Gastrocnemius medialis (tissue), 4 donors: ENCODE results near the gene NDUFB4. TPM values are rescaled to one million over a fixed set of nuclear protein-coding genes. Genes with fewer than 3 reads are reported as not detected.
"Not testable (repeated sequence)": the region's sequence is repeated elsewhere in the genome, so short reads cannot be mapped to it uniquely, and the experiment has no call there.

Source experiments
- ATAC-seq, 2 donors: fragments of 150-250 bp; one replicate each; pipeline ENCODE4 v1.9.1; 2016
- DNase-seq, 2 donors: peaks; one replicate each; pipeline ENCODE4 v3.0.0-alpha.2; 2019
- H3K27ac ChIP-seq, 4 donors: fragments of 200-600 bp; sonication (generic); 1 replicate in 1 of 4; 2 replicates in 3 of 4; pipeline ENCODE4 v1.5.1; 2016 to 2018; ENCODE audit warnings: mild to moderate bottlenecking in 2 of 4, moderate library complexity in 1 of 4
- H3K27me3 ChIP-seq, 3 donors: fragments of 200-600 bp; sonication (generic) in 2 of 3; 1 replicate in 1 of 3; 2 replicates in 2 of 3; pipeline versions ENCODE4 v1.5.1 to v1.6.0; 2016 to 2019; ENCODE audit warnings: mild to moderate bottlenecking in 1 of 3, moderate library complexity in 1 of 3
- H3K36me3 ChIP-seq, 2 donors: fragments of 200-600 bp; sonication (generic) in 1 of 2; one replicate each; pipeline ENCODE4 v1.5.1; 2017 to 2018
- H3K4me1 ChIP-seq, 2 donors: fragments of 200-600 bp; sonication (generic) in 1 of 2; one replicate each; pipeline ENCODE4 v1.5.1; 2016 to 2017; ENCODE audit warnings: mild to moderate bottlenecking in 2 of 2
- H3K4me3 ChIP-seq, 4 donors: fragments of 200-600 bp; sonication (generic) in 3 of 4; 1 replicate in 1 of 4; 2 replicates in 3 of 4; pipeline ENCODE4 v1.5.1; 2016 to 2019; ENCODE audit warnings: mild to moderate bottlenecking in 2 of 4
- H3K9me3 ChIP-seq, 3 donors: fragments of 200-600 bp; sonication (generic) in 2 of 3; 1 replicate in 1 of 3; 2 replicates in 2 of 3; pipeline ENCODE4 v1.5.1; 2016 to 2019
- CTCF ChIP-seq, 5 experiments: fragments of 450-650 bp in 3 of 5; fragments of 200-600 bp in 2 of 5; sonication (generic) in 2 of 5; IDR thresholded peaks in 4 of 5; conservative IDR thresholded peaks in 1 of 5; 1 replicate in 4 of 5; 2 replicates in 1 of 5; pipeline ENCODE4 v1.5.1; 2016 to 2019; ENCODE audit warnings: antibody characterized with exemption in 5 of 5, mild to moderate bottlenecking in 3 of 5, moderate library complexity in 3 of 5
- POLR2A ChIP-seq, 2 donors: fragments of 450-650 bp; IDR thresholded peaks; one replicate each; pipeline ENCODE4 v1.6.1; 2017; ENCODE audit warnings: antibody characterized with exemption in 2 of 2, mild to moderate bottlenecking in 2 of 2, moderate library complexity in 2 of 2
- in situ Hi-C, 4 donors: fragments of 200-750 bp; cut with MboI; loops; one replicate each; pipeline versions ENCODE4 v1.15.0 to v1.8.0; 2017; ENCODE audit warnings: low sequenced_read_pairs in 4 of 4
- intact Hi-C: fragments of 100-400 bp; cut with DNase I; formaldehyde crosslinking; loops from one replicate; pipeline ENCODE4 v1.15.1; 2023; ENCODE audit warnings: low total_unique reads
- total RNA-seq, 4 donors: library from RNA; depleted of rRNA; stranded (reverse); fragments of >200 nt; gene quantifications; one replicate each; pipeline versions ENCODE4 v1.1.0 to v1.2.3, GENCODE V29; 2016

Gene NDUFB4
- total RNA-seq, 4 donors from 2014 or later = 186 to 413 (median 377) TPM

- no peak for TF ChIP-seq POLR2A (IDR thresholded peaks at IDR 0.05)
- no peak for TF ChIP-seq CTCF (IDR thresholded peaks at IDR 0.05 in 4 of 5, conservative IDR thresholded peaks at IDR 0.05 in 1 of 5)
- Histone ChIP-seq H3K36me3 (no peaks in the 10 kb centered on the region), H3K4me3 (no peak overlapping the region), H3K9me3 (peaks cover 0 to 4% (median 0%) of the 10 kb centered on the region in 3 donors), H3K27me3 (no peaks in the 10 kb centered on the region), H3K4me1 (no peaks in the 10 kb centered on the region), H3K27ac (no peak overlapping the region)
- no peak for ATAC-seq
- intact Hi-C loops (no loop called here), in situ Hi-C loops (no loop called here)
- no peak for DNase-seq
These were observed 29.0 kb downstream of the NDUFB4 start for GRCh38 chr3:120625159-120625586.

DNA sequence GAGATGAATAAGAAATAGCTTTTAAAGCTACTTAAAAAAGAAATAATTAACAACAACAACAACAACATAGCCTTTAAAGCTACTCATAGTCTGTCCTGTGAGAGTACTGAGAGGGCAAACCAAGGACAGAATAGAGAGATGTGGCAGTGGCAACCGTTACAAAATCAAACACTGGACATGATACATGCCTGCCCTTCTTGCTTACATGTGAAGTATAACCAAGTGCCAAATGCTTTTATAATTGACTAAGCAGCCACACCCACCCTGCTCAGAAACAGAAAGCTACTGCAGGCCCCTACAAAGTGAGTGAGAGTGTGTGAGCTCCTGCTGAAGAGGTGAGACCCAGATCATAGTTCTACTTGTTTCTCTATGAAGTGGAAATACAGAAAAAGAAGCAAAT, 38.4 kb downstream of the NDUFB4 start:
- DNase-seq (no peak), ATAC-seq (no peak)
- TF ChIP-seq CTCF (IDR thresholded peaks at IDR 0.05 in 4 of 5, conservative IDR thresholded peaks at IDR 0.05 in 1 of 5) (no peak), POLR2A (IDR thresholded peaks at IDR 0.05) (no peak)
- no peaks in the 10 kb centered on the region for H3K27me3 ChIP-seq
- in situ Hi-C loops (no loop called here), intact Hi-C loops (no loop called here)
- no peaks in the 10 kb centered on the region for H3K36me3 ChIP-seq
- H3K4me1 ChIP-seq = peaks cover 0 to 5% of the 10 kb centered on the region in 2 donors
- no peak overlapping the region for H3K4me3 ChIP-seq
- no peaks in the 10 kb centered on the region for H3K9me3 ChIP-seq
- H3K27ac ChIP-seq = no peak overlapping the region

DNA sequence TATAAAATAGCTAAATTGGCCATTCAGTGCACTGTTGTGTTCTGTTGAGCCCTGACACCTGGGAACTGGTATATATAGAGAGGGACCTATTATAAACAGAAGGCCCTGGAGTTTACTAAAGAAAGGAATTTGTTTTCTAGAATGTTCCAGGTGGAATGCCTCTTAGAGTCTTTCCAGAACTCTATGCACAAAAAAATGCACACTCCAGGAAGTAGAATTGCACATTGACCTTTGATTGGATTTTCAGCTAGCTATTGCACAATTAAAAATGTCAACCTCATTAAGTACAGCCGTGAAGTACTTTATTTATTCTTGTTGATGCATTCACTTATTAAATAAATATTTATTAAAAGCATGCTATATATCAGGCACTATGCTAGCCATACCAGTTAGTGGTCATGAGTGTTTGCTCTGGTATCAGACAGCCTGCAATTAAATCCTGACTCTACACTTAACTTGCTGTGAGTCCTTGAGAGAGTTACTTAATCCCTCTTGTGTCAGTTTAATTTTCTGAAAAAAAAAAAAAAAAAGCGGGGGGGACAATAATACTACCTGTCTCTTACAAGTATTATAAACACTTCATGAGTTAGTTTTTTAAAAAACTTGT, 40.8 kb downstream of the NDUFB4 start:
- in situ Hi-C loops (no loop called here), intact Hi-C loops (no loop called here)
- H3K27me3 ChIP-seq = no peaks in the 10 kb centered on the region
- no peak for ATAC-seq
- TF ChIP-seq CTCF (IDR thresholded peaks at IDR 0.05 in 4 of 5, conservative IDR thresholded peaks at IDR 0.05 in 1 of 5) (no peak), POLR2A (IDR thresholded peaks at IDR 0.05) (no peak)
- DNase-seq = no peak
- H3K27ac ChIP-seq = no peak overlapping the region
- no peak overlapping the region for H3K4me3 ChIP-seq
- no peaks in the 10 kb centered on the region for H3K9me3 ChIP-seq
- H3K36me3 ChIP-seq = no peaks in the 10 kb centered on the region
- peaks cover 0 to 12% of the 10 kb centered on the region in 2 donors for H3K4me1 ChIP-seq

DNA sequence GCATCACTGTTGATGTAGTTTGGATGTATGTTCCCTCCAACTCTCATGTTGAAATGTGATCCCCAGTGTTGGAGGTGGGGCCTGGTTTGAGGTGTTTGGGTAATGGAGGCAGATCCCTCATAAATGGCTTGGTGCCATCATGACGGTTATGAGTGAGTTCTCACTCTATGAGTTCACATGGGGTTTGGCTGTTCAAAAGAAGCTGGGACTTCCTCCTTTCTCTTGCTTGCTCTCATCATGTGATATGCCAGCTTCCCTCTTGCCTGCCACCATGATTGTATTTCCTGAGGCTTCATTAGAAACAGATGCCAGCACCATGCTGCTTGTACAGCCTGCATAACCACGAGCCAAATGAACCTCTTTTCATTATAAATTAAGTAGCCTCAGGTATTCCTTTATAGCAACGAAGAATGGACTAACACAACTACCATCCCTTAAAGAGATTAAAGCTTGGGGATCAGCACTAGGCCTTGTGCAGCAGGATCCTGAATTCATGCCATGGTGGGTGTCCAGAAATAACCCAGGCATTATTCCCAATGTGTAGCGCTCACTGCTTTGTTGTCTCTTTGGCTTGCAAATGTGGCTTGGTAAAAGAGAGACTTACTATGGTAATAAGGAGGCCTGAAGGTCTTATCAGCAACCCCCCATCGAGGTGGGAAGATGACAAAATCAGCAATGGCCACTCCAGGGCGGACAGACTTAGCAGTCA, 41.9 kb downstream of the NDUFB4 start:
- intact Hi-C loops (no loop called here), in situ Hi-C loops (no loop called here)
- DNase-seq (no peak), ATAC-seq (no peak)
- no peaks in the 10 kb centered on the region for H3K9me3 ChIP-seq
- H3K4me3 ChIP-seq = no peak overlapping the region
- H3K36me3 ChIP-seq = no peaks in the 10 kb centered on the region
- TF ChIP-seq POLR2A (IDR thresholded peaks at IDR 0.05) (no peak), CTCF (IDR thresholded peaks at IDR 0.05 in 4 of 5, conservative IDR thresholded peaks at IDR 0.05 in 1 of 5) (no peak)
- H3K27ac ChIP-seq = no peak overlapping the region
- no peaks in the 10 kb centered on the region for H3K27me3 ChIP-seq
- H3K4me1 ChIP-seq = peaks cover 0 to 12% of the 10 kb centered on the region in 2 donors

DNA sequence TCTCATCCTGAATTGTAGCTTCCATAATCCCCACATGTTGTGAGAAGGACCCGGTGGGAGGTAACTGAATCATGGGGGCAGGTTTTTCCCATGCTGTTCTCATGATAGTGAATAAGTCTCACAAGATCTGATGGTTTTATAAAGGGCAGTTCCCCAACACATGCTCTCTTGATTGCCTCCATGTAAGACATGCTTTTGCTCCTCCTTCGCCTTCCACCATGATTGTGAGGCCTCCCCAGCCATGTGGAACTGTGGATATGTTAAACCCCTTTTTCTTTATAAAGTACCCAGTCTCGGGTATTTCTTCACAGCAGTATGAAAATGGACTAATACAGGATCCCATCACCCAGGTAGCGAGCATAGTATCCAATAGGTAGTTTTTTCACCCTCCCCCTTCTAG, 42.7 kb downstream of the NDUFB4 start:
- in situ Hi-C loops, H3K9me3 ChIP-seq, DNase-seq, H3K27me3 ChIP-seq, ATAC-seq, H3K4me3 ChIP-seq, intact Hi-C loops, H3K36me3 ChIP-seq, H3K27ac ChIP-seq: not testable (repeated sequence)
- peaks cover 0 to 12% of the 10 kb centered on the region in 2 donors for H3K4me1 ChIP-seq
